ENCODE data around the gene ST3GAL3.

Gene ST3GAL3

GRCh38 chr1:43914576-43915525 is 207.5 kb downstream of the ST3GAL3 start:
- no peak for DNase-seq (ENCODE audit: low spot score)

GRCh38 chr1:43919906-43920305 is 212.6 kb downstream of the ST3GAL3 start:
- DNase-seq (ENCODE audit: low spot score), result no peak

- no peak for DNase-seq (ENCODE audit: low spot score)
Observed at GRCh38 chr1:43921022-43921421, 213.7 kb downstream of the ST3GAL3 start.

GRCh38 chr1:43924516-43924915 is 217.2 kb downstream of the ST3GAL3 start:
- DNase-seq (ENCODE audit: low spot score), result no peak

- no peak for DNase-seq (ENCODE audit: low spot score)
Observed at GRCh38 chr1:43925846-43926245, 218.5 kb downstream of the ST3GAL3 start.

- no peak for DNase-seq (ENCODE audit: low spot score)
Observed at GRCh38 chr1:43930168-43930948, 223.0 kb downstream of the ST3GAL3 start.

- DNase-seq (ENCODE audit: low spot score), result no peak
Observed at GRCh38 chr1:43930949-43931275, 223.6 kb downstream of the ST3GAL3 start.

- no peak for DNase-seq (ENCODE audit: low spot score)
Observed at GRCh38 chr1:43931711-43932660, 224.7 kb downstream of the ST3GAL3 start.

- DNase-seq (ENCODE audit: low spot score), result peak; percentile 78
Observed at GRCh38 chr1:43932786-43933385, 225.6 kb downstream of the ST3GAL3 start.

- peak; percentile 51 for DNase-seq (ENCODE audit: low spot score)
Observed at GRCh38 chr1:43933386-43934100, 226.2 kb downstream of the ST3GAL3 start, which contains the start of gene ARTN. ARTN (plus strand) TSS chr1:43933801; CDS start chr1:43935657, 1,856 bp downstream.

GRCh38 chr1:43934101-43934985 is 227.0 kb downstream of the ST3GAL3 start:
- DNase-seq (ENCODE audit: low spot score), result peak; percentile 86

GRCh38 chr1:43934986-43935324 is 227.6 kb downstream of the ST3GAL3 start:
- no peak for DNase-seq (ENCODE audit: low spot score)

- no peak for DNase-seq (ENCODE audit: low spot score)
Observed at GRCh38 chr1:43935711-43936427, 228.5 kb downstream of the ST3GAL3 start.

- no peak for DNase-seq (ENCODE audit: low spot score)
Observed at GRCh38 chr1:43936431-43937151, 229.3 kb downstream of the ST3GAL3 start.

GRCh38 chr1:43937179-43937865 is 230.0 kb downstream of the ST3GAL3 start:
- DNase-seq (ENCODE audit: low spot score), result no peak

- DNase-seq (ENCODE audit: low spot score), result no peak
Observed at GRCh38 chr1:43938383-43938782, 231.0 kb downstream of the ST3GAL3 start.

- DNase-seq (ENCODE audit: low spot score), result no peak
Observed at GRCh38 chr1:43938892-43939587, 231.7 kb downstream of the ST3GAL3 start.

All from hepatic stellate cell (primary cell).